Activated effector memory CD4-positive, alpha-beta T cell treated with Interleukin-2 at 50 U/mL for 16 hours (primary cell): ENCODE results near the gene XKR3.
"Not testable (repeated sequence)": the region's sequence is repeated elsewhere in the genome, so short reads cannot be mapped to it uniquely, and the experiment has no call there.

ENCODE experiments used
- DNase-seq: peaks from one replicate; pipeline ENCODE4 v3.0.0-alpha.2; 2020

XKR3 gene

DNA sequence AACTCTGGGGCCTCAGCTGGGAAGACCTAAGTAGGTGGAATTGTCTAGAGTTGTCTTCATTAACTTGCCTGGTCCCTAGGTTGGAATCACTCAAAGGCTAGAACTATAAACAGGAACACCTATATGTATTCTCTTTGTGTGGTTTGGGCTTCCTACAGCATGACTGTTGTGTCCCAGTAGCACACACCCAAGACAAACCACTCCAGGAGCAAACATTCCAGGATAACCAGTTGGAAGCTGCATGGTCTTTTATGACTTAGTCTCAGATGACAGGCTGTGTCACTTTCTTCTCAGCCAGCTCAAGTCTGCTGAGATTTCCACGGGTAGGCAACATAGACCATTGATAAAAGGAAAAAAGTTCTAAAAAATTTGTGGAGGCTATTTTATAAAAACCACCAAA lies 90.9 kb downstream of the XKR3 start:
- DNase-seq: not testable (repeated sequence)
